Measurements from ENCODE around the gene IL34.

IL34 gene

DNA sequence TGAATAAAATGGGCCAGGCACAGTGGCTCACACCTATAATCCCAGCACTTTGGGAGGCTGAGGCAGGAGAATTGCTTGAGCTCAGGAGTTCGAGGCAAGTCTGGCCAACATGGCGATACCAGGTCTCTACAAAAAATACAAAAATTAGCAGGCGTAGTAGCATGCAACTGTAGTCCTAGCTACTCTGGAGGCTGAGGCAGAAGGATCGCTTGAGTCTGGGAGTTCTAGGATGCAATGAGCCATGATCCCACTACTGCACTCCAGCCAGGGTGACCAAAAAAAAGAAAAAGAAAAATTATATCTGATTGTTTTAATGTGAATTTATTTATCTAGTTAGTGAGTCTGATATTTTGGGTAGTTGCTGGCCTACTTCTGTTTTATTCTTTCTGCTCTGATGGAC, 7.0 kb downstream of the IL34 start:
- Histone ChIP-seq H2BK120ac (ENCODE audit: insufficient read depth, low read length, poor library complexity) (no peak overlapping the region), H3K27me3 (ENCODE audit: insufficient read depth, low read length) (no peaks in the 10 kb centered on the region), H4K91ac (ENCODE audit: low read depth, low read length) (no peak overlapping the region), H3K9me3 (ENCODE audit: insufficient read depth, low read depth, low read length) (peaks cover 6% of the 10 kb centered on the region), H3K14ac (ENCODE audit: low read length) (no peak overlapping the region), H3K4me1 (ENCODE audit: control insufficient read depth in 1 of 2, insufficient read depth in 2 of 2, low read length in 2 of 2) (peaks cover 5 to 7% of the 10 kb centered on the region in 2 experiments), H3K4me2 (ENCODE audit: low read length) (no peak overlapping the region), H2AFZ (ENCODE audit: insufficient read depth, low read length, poor library complexity) (no peak overlapping the region), H3K23ac (ENCODE audit: low read length) (no peak overlapping the region), H3K4ac (ENCODE audit: low read depth, low read length) (no peak overlapping the region), H2BK5ac (ENCODE audit: low read depth, low read length, poor library complexity) (no peak overlapping the region), H3K79me1 (ENCODE audit: low read length) (no peaks in the 10 kb centered on the region), H2AK5ac (ENCODE audit: low read length) (no peak overlapping the region), H4K8ac (ENCODE audit: low read depth, low read length) (no peak overlapping the region), H3K9ac (ENCODE audit: low read length) (no peak overlapping the region), H3K18ac (ENCODE audit: low read length) (no peak overlapping the region), H2BK12ac (ENCODE audit: low read length) (no peak overlapping the region), H3K36me3 (ENCODE audit: control insufficient read depth in 1 of 2, insufficient read depth in 2 of 2, low read length in 2 of 2) (peaks cover 0 to 2% of the 10 kb centered on the region in 2 experiments), H3K79me2 (ENCODE audit: control insufficient read depth, insufficient read depth, low read length, poor library complexity) (no peaks in the 10 kb centered on the region), H3K27ac (ENCODE audit: low read depth, low read length) (no peak overlapping the region), H3K4me3 (ENCODE audit: low read depth, low read length) (no peak overlapping the region), H4K12ac (ENCODE audit: low read depth, low read length) (no peak overlapping the region)
- no CpG with 5 or more reads among the region's 4 CpGs for WGBS (ENCODE audit: extremely low coverage, insufficient coverage, insufficient read length)
- no peak for DNase-seq

GRCh38 chr16:70653809-70654771, 7.7 kb downstream of the IL34 start:
- Histone ChIP-seq H3K27me3 (ENCODE audit: insufficient read depth, low read length) (no peaks in the 10 kb centered on the region), H4K8ac (ENCODE audit: low read depth, low read length) (peak overlapping the region; percentile 49), H3K4me2 (ENCODE audit: low read length) (peak overlapping the region; percentile 38), H3K9ac (ENCODE audit: low read length) (no peak overlapping the region), H3K27ac (ENCODE audit: low read depth, low read length) (no peak overlapping the region), H3K14ac (ENCODE audit: low read length) (peak overlapping the region; percentile 23), H3K79me1 (ENCODE audit: low read length) (no peaks in the 10 kb centered on the region), H3K18ac (ENCODE audit: low read length) (peak overlapping the region; percentile 18), H2AFZ (ENCODE audit: insufficient read depth, low read length, poor library complexity) (no peak overlapping the region), H2BK120ac (ENCODE audit: insufficient read depth, low read length, poor library complexity) (no peak overlapping the region), H3K4me3 (ENCODE audit: low read depth, low read length) (no peak overlapping the region), H4K91ac (ENCODE audit: low read depth, low read length) (peak overlapping the region; percentile 38), H2BK12ac (ENCODE audit: low read length) (no peak overlapping the region), H3K4me1 (ENCODE audit: control insufficient read depth in 1 of 2, insufficient read depth in 2 of 2, low read length in 2 of 2) (peaks cover 5 to 7% of the 10 kb centered on the region in 2 experiments), H3K79me2 (ENCODE audit: control insufficient read depth, insufficient read depth, low read length, poor library complexity) (no peaks in the 10 kb centered on the region), H2BK5ac (ENCODE audit: low read depth, low read length, poor library complexity) (no peak overlapping the region), H3K9me3 (ENCODE audit: insufficient read depth, low read depth, low read length) (peaks cover 3% of the 10 kb centered on the region), H3K4ac (ENCODE audit: low read depth, low read length) (no peak overlapping the region), H4K12ac (ENCODE audit: low read depth, low read length) (peak overlapping the region; percentile 0), H3K36me3 (ENCODE audit: control insufficient read depth in 1 of 2, insufficient read depth in 2 of 2, low read length in 2 of 2) (peaks cover 0 to 2% of the 10 kb centered on the region in 2 experiments), H2AK5ac (ENCODE audit: low read length) (peak overlapping the region; percentile 8), H3K23ac (ENCODE audit: low read length) (no peak overlapping the region)
- no CpG with 5 or more reads among the region's 35 CpGs for WGBS (ENCODE audit: extremely low coverage, insufficient coverage, insufficient read length)
- DNase-seq: peak; percentile 77 to 91

DNA sequence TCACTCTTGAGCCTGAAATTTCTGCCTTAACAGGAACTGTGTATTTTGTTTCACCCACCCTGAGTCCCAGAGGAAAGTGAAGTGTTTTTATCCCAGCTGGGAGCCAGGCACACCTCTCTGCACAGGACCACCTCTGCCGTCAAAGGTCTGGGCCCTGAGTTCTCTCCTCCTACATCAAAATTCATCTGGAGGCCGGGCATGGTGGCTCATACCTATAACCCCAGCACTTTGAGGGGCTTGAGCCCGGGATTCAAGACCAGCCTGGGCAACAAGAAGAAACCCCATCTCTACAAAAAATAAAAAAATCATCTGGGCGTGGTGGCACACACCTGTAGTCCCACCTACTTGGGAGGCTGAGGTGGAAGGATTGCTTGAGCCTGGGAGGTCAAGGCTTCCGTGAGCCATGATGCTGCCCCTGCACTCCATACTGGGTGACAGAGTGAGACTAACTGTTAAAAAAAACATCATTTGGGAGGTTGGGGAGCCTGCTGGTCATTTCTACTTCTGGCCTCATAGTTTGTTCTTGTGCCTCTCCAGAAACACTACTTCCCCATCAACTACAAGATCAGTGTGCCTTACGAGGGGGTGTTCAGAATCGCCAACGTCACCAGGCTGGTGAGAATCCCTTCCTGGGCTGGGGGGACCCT, 9.8 kb downstream of the IL34 start:
- Histone ChIP-seq H3K9me3 (ENCODE audit: insufficient read depth, low read depth, low read length) (peaks cover 3% of the 10 kb centered on the region), H3K14ac (ENCODE audit: low read length) (no peak overlapping the region), H2BK5ac (ENCODE audit: low read depth, low read length, poor library complexity) (no peak overlapping the region), H3K79me1 (ENCODE audit: low read length) (no peaks in the 10 kb centered on the region), H3K36me3 (ENCODE audit: control insufficient read depth in 1 of 2, insufficient read depth in 2 of 2, low read length in 2 of 2) (peaks cover 0 to 2% of the 10 kb centered on the region in 2 experiments), H3K23ac (ENCODE audit: low read length) (no peak overlapping the region), H4K12ac (ENCODE audit: low read depth, low read length) (peak overlapping the region; percentile 32), H3K18ac (ENCODE audit: low read length) (no peak overlapping the region), H3K4me3 (ENCODE audit: low read depth, low read length) (no peak overlapping the region), H2AK5ac (ENCODE audit: low read length) (no peak overlapping the region), H3K79me2 (ENCODE audit: control insufficient read depth, insufficient read depth, low read length, poor library complexity) (no peaks in the 10 kb centered on the region), H3K27me3 (ENCODE audit: insufficient read depth, low read length) (no peaks in the 10 kb centered on the region), H3K4me2 (ENCODE audit: low read length) (no peak overlapping the region), H2BK120ac (ENCODE audit: insufficient read depth, low read length, poor library complexity) (no peak overlapping the region), H2AFZ (ENCODE audit: insufficient read depth, low read length, poor library complexity) (no peak overlapping the region), H4K91ac (ENCODE audit: low read depth, low read length) (no peak overlapping the region), H4K8ac (ENCODE audit: low read depth, low read length) (no peak overlapping the region), H3K4me1 (ENCODE audit: control insufficient read depth in 1 of 2, insufficient read depth in 2 of 2, low read length in 2 of 2) (peaks cover 5 to 7% of the 10 kb centered on the region in 2 experiments), H3K9ac (ENCODE audit: low read length) (no peak overlapping the region), H2BK12ac (ENCODE audit: low read length) (no peak overlapping the region), H3K4ac (ENCODE audit: low read depth, low read length) (no peak overlapping the region), H3K27ac (ENCODE audit: low read depth, low read length) (no peak overlapping the region)
- no peak for DNase-seq
- WGBS (ENCODE audit: extremely low coverage, insufficient coverage, insufficient read length): no CpG with 5 or more reads among the region's 8 CpGs

DNA sequence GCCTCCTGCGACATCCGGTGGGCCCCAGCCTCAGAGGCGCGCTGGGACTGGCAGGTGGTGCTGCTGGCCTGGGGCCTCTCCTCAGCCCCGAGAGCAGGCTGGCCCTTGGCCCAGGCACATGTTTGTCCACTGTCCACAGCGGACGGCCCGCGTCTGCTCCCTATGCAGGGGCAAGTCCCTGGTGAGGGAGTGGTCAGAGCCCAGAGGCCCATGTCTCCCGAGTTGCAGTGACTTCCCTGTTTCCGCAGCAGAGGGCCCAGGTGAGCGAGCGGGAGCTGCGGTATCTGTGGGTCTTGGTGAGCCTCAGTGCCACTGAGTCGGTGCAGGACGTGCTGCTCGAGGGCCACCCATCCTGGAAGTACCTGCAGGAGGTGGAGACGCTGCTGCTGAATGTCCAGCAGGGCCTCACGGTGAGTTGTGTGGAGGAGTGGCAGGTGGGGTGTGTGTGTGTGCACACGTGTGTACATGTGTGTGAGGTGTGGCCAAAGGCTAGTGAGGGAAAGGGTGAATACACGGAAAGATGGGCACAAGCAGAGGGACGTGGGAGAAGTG, 10.4 kb downstream of the IL34 start:
- H3K4me1 ChIP-seq (ENCODE audit: control insufficient read depth in 1 of 2, insufficient read depth in 2 of 2, low read length in 2 of 2): peaks cover 5 to 7% of the 10 kb centered on the region in 2 experiments
- peak overlapping the region; percentile 56 for H3K4me3 ChIP-seq (ENCODE audit: low read depth, low read length)
- no CpG with 5 or more reads among the region's 22 CpGs for WGBS (ENCODE audit: extremely low coverage, insufficient coverage, insufficient read length)

More for the DNA sequence above, 10.4 kb downstream of the IL34 start:
- peak overlapping the region; percentile 32 for H4K12ac ChIP-seq (ENCODE audit: low read depth, low read length)
- H3K27me3 ChIP-seq (ENCODE audit: insufficient read depth, low read length): no peaks in the 10 kb centered on the region
- no peak overlapping the region for H3K9ac ChIP-seq (ENCODE audit: low read length)
- no peak overlapping the region for H3K18ac ChIP-seq (ENCODE audit: low read length)
- H3K27ac ChIP-seq (ENCODE audit: low read depth, low read length): no peak overlapping the region
- peaks cover 3% of the 10 kb centered on the region for H3K9me3 ChIP-seq (ENCODE audit: insufficient read depth, low read depth, low read length)
- H3K23ac ChIP-seq (ENCODE audit: low read length): no peak overlapping the region
- no peaks in the 10 kb centered on the region for H3K79me1 ChIP-seq (ENCODE audit: low read length)
- H3K4me2 ChIP-seq (ENCODE audit: low read length): no peak overlapping the region
- H3K4ac ChIP-seq (ENCODE audit: low read depth, low read length): no peak overlapping the region
- H2BK5ac ChIP-seq (ENCODE audit: low read depth, low read length, poor library complexity): no peak overlapping the region
- H4K91ac ChIP-seq (ENCODE audit: low read depth, low read length): no peak overlapping the region
- H2BK120ac ChIP-seq (ENCODE audit: insufficient read depth, low read length, poor library complexity): no peak overlapping the region
- DNase-seq: peak; percentile 23 to 38
- peaks cover 1 to 2% of the 10 kb centered on the region in 2 experiments for H3K36me3 ChIP-seq (ENCODE audit: control insufficient read depth in 1 of 2, insufficient read depth in 2 of 2, low read length in 2 of 2)
- H3K79me2 ChIP-seq (ENCODE audit: control insufficient read depth, insufficient read depth, low read length, poor library complexity): no peaks in the 10 kb centered on the region
- H3K14ac ChIP-seq (ENCODE audit: low read length): no peak overlapping the region
- H2AK5ac ChIP-seq (ENCODE audit: low read length): no peak overlapping the region
- H4K8ac ChIP-seq (ENCODE audit: low read depth, low read length): no peak overlapping the region
- no peak overlapping the region for H2BK12ac ChIP-seq (ENCODE audit: low read length)
- H2AFZ ChIP-seq (ENCODE audit: insufficient read depth, low read length, poor library complexity): no peak overlapping the region
